Duodenal mucosa (tissue), 2 donors: ENCODE results near the gene HOXB2.

Source experiments
- H3K27ac ChIP-seq: one replicate; pipeline ENCODE4 v1.7.0; 2013; ENCODE audit warnings: low read depth, low read length
- H3K27me3 ChIP-seq, 2 donors: one replicate each; pipeline ENCODE4 v1.7.0; 2013; ENCODE audit warnings: low read length in 2 of 2, control low read depth in 1 of 2; ENCODE audit not compliant: insufficient read depth in 2 of 2, control insufficient read depth in 1 of 2
- H3K36me3 ChIP-seq, 2 donors: one replicate each; pipeline ENCODE4 v1.7.0; 2013; ENCODE audit warnings: low read length in 2 of 2, control low read depth in 1 of 2; ENCODE audit not compliant: insufficient read depth in 2 of 2, control insufficient read depth in 1 of 2
- H3K4me1 ChIP-seq, 2 donors: one replicate each; pipeline ENCODE4 v1.7.0; 2013; ENCODE audit warnings: low read length in 2 of 2, control low read depth in 1 of 2; ENCODE audit not compliant: insufficient read depth in 2 of 2, control insufficient read depth in 1 of 2
- H3K4me3 ChIP-seq, 2 donors: one replicate each; pipeline ENCODE4 v1.7.0; 2013; ENCODE audit warnings: low read length in 2 of 2, low read depth in 1 of 2
- H3K9ac ChIP-seq, 2 donors: one replicate each; pipeline ENCODE4 v1.7.0; 2013; ENCODE audit warnings: low read length in 2 of 2, low read depth in 1 of 2
- H3K9me3 ChIP-seq, 2 donors: one replicate each; pipeline ENCODE4 v1.7.0; 2013; ENCODE audit warnings: low read length in 2 of 2, control low read depth in 1 of 2; ENCODE audit not compliant: control insufficient read depth in 1 of 2

Gene HOXB2

GRCh38 chr17:48528153-48528935, 16.6 kb downstream of the HOXB2 start:
- no peak overlapping the region for H3K4me3 ChIP-seq
- H3K9ac ChIP-seq, result no peak overlapping the region
- H3K36me3 ChIP-seq, result no peaks in the 10 kb centered on the region
- H3K27me3 ChIP-seq, result peaks cover 14 to 36% of the 10 kb centered on the region in 2 donors
- no peak overlapping the region for H3K27ac ChIP-seq
- H3K4me1 ChIP-seq, result no peaks in the 10 kb centered on the region
- no peaks in the 10 kb centered on the region for H3K9me3 ChIP-seq

- no peak overlapping the region for H3K27ac ChIP-seq
- peaks cover 14 to 41% of the 10 kb centered on the region in 2 donors for H3K27me3 ChIP-seq
- no peaks in the 10 kb centered on the region for H3K36me3 ChIP-seq
- H3K4me3 ChIP-seq, result no peak overlapping the region
- H3K9me3 ChIP-seq, result no peaks in the 10 kb centered on the region
- no peaks in the 10 kb centered on the region for H3K4me1 ChIP-seq
- H3K9ac ChIP-seq, result no peak overlapping the region
Measured at GRCh38 chr17:48527547-48527932, 17.4 kb downstream of the HOXB2 start.

- Histone ChIP-seq H3K4me1 (peaks cover 0 to 5% of the 10 kb centered on the region in 2 donors), H3K27ac (no peak overlapping the region), H3K27me3 (peaks cover 14 to 47% of the 10 kb centered on the region in 2 donors), H3K4me3 (no peak overlapping the region), H3K36me3 (no peaks in the 10 kb centered on the region), H3K9me3 (no peaks in the 10 kb centered on the region), H3K9ac (no peak overlapping the region)
Measured at GRCh38 chr17:48526608-48527546, 18.0 kb downstream of the HOXB2 start.

- Histone ChIP-seq H3K27ac (no peak overlapping the region), H3K4me1 (peaks cover 0 to 6% of the 10 kb centered on the region in 2 donors), H3K9me3 (no peaks in the 10 kb centered on the region), H3K9ac (no peak overlapping the region), H3K36me3 (no peaks in the 10 kb centered on the region), H3K4me3 (no peak overlapping the region), H3K27me3 (peaks cover 18 to 34% of the 10 kb centered on the region in 2 donors)
Measured at GRCh38 chr17:48523010-48523409, 21.9 kb downstream of the HOXB2 start.

GRCh38 chr17:48522031-48522653, 22.8 kb downstream of the HOXB2 start:
- Histone ChIP-seq H3K36me3 (no peaks in the 10 kb centered on the region), H3K27me3 (peaks cover 18 to 29% of the 10 kb centered on the region in 2 donors), H3K4me3 (no peak overlapping the region), H3K9me3 (no peaks in the 10 kb centered on the region), H3K27ac (no peak overlapping the region), H3K4me1 (peaks cover 0 to 6% of the 10 kb centered on the region in 2 donors), H3K9ac (no peak overlapping the region)

GRCh38 chr17:48520631-48521079, 24.3 kb downstream of the HOXB2 start:
- peaks cover 0 to 6% of the 10 kb centered on the region in 2 donors for H3K4me1 ChIP-seq
- H3K36me3 ChIP-seq, result no peaks in the 10 kb centered on the region
- H3K4me3 ChIP-seq, result no peak overlapping the region
- no peak overlapping the region for H3K9ac ChIP-seq
- H3K27me3 ChIP-seq, result peaks cover 8 to 16% of the 10 kb centered on the region in 2 donors
- H3K9me3 ChIP-seq, result no peaks in the 10 kb centered on the region
- no peak overlapping the region for H3K27ac ChIP-seq

GRCh38 chr17:48519427-48519826, 25.5 kb downstream of the HOXB2 start:
- Histone ChIP-seq H3K27me3 (peaks cover 4 to 16% of the 10 kb centered on the region in 2 donors), H3K9ac (no peak overlapping the region), H3K9me3 (no peaks in the 10 kb centered on the region), H3K36me3 (no peaks in the 10 kb centered on the region), H3K4me3 (no peak overlapping the region), H3K27ac (no peak overlapping the region), H3K4me1 (peaks cover 0 to 6% of the 10 kb centered on the region in 2 donors)

GRCh38 chr17:48517478-48517877, 27.4 kb downstream of the HOXB2 start:
- Histone ChIP-seq H3K27ac (no peak overlapping the region), H3K9ac (no peak overlapping the region), H3K27me3 (peaks cover 4 to 10% of the 10 kb centered on the region in 2 donors), H3K36me3 (no peaks in the 10 kb centered on the region), H3K9me3 (no peaks in the 10 kb centered on the region), H3K4me1 (peaks cover 6 to 18% of the 10 kb centered on the region in 2 donors), H3K4me3 (no peak overlapping the region)

DNA sequence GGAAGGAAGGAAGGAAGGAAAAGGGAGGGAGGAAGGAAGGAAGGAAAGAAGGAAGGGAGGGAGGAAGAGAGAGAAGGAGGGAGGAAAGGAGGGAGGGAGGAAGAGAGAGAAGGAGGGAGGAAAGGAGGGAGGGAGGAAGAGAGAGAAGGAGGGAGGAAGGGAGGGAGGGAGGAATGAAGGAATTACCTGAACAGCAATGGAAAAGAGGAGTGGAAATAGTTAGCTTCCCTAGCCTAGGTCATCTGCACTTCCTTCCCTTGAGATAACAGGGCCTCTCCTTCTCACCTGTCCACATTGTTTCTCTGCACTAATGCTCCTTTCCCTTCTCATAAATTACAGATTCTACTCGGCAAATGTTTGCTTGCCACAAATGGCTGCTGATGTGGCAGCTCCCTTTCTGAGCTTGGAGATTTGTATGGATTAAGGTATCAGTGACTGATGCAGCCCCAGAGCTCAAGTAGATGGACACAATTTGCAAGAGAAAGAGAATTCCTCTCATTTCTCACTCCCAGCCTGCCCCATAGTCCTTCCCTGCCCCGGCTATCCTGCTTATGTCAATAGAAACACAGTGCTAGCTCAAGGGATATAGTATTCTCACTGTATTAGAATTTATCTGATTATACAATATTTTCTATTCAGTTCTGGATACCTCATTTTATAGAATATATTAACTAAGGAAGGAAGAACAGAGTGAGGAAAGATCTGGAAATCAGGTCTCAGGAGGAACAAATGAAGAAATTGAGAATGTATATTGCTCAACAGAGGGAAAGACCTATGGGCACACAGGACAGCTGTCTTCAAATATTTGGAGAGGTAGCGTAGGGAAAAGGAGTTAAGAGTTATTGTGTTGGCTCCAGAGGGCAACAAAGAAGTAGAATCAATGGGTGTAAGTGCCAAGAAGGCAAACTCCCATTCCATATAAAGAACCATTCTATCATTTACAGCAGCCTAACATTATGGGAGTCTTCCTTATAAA, 28.7 kb downstream of the HOXB2 start:
- Histone ChIP-seq H3K4me3 (no peak overlapping the region), H3K4me1 (peaks cover 6 to 12% of the 10 kb centered on the region in 2 donors), H3K27me3 (peaks cover 4 to 6% of the 10 kb centered on the region in 2 donors), H3K36me3 (no peaks in the 10 kb centered on the region), H3K27ac (no peak overlapping the region), H3K9ac (no peak overlapping the region), H3K9me3 (no peaks in the 10 kb centered on the region)
